Liver (tissue), 9 donors: ENCODE data around the gene CALY. TPM values are rescaled to one million over a fixed set of nuclear protein-coding genes. Genes with fewer than 3 reads are reported as not detected.

Source experiments
- DNase-seq: peaks from one replicate; pipeline ENCODE4 v3.0.0-alpha.2; 2017; ENCODE audit warnings: low spot score
- H3K27ac ChIP-seq, 2 donors: one replicate each; pipeline ENCODE4 v1.7.0; 2013; ENCODE audit warnings: inconsistent platforms in 2 of 2, low read length in 2 of 2, control low read depth in 1 of 2, low read depth in 1 of 2, mild to moderate bottlenecking in 1 of 2
- H3K27me3 ChIP-seq, 4 donors: one replicate each; pipeline versions ENCODE4 v1.6.1 to v1.7.0; 2013; ENCODE audit warnings: low read length in 3 of 4, inconsistent platforms in 1 of 4, mild to moderate bottlenecking in 1 of 4, moderate library complexity in 1 of 4; ENCODE audit not compliant: control insufficient read depth in 4 of 4, insufficient read depth in 4 of 4
- H3K36me3 ChIP-seq, 4 donors: one replicate each; pipeline versions ENCODE4 v1.6.1 to v1.7.0; 2013; ENCODE audit warnings: low read length in 3 of 4, mild to moderate bottlenecking in 3 of 4, low read depth in 1 of 4, moderate library complexity in 1 of 4; ENCODE audit not compliant: control insufficient read depth in 4 of 4, insufficient read depth in 3 of 4
- H3K4me1 ChIP-seq, 4 donors: one replicate each; pipeline versions ENCODE4 v1.6.1 to v1.7.0; 2013; ENCODE audit warnings: low read length in 3 of 4, mild to moderate bottlenecking in 3 of 4, moderate library complexity in 1 of 4; ENCODE audit not compliant: control insufficient read depth in 4 of 4, insufficient read depth in 4 of 4
- H3K4me3 ChIP-seq, 3 donors: one replicate each; pipeline versions ENCODE4 v1.6.1 to v1.7.0; 2013; ENCODE audit warnings: low read length in 3 of 3, control low read depth in 1 of 3, low read depth in 1 of 3, mild to moderate bottlenecking in 1 of 3
- H3K9ac ChIP-seq, 2 donors: one replicate each; pipeline ENCODE4 v1.7.0; 2013; ENCODE audit warnings: low read length in 2 of 2, mild to moderate bottlenecking in 2 of 2, moderate library complexity in 2 of 2, control low read depth in 1 of 2, low read depth in 1 of 2
- H3K9me3 ChIP-seq, 4 donors: one replicate each; pipeline versions ENCODE4 v1.6.1 to v1.7.0; 2013; ENCODE audit warnings: low read length in 3 of 4; ENCODE audit not compliant: control insufficient read depth in 4 of 4
- EGR1 ChIP-seq, 2 donors: IDR thresholded peaks; 2 replicates each; pipeline ENCODE4 v1.6.1; 2016 to 2018; ENCODE audit warnings: antibody characterized with exemption in 2 of 2, low read depth in 2 of 2
- FOXA1 ChIP-seq: IDR thresholded peaks from 2 replicates; pipeline ENCODE4 v1.6.1; 2016; ENCODE audit warnings: antibody characterized with exemption
- FOXA2 ChIP-seq: IDR thresholded peaks from 2 replicates; pipeline ENCODE4 v1.6.1; 2016; ENCODE audit warnings: antibody characterized with exemption
- GABPA ChIP-seq, 2 donors: IDR thresholded peaks in 1 of 2; conservative IDR thresholded peaks in 1 of 2; 2 replicates each; pipeline ENCODE4 v1.6.1; 2016; ENCODE audit warnings: antibody characterized with exemption in 2 of 2, mild to moderate bottlenecking in 1 of 2, moderate library complexity in 1 of 2
- HNF4A ChIP-seq, 2 donors: conservative IDR thresholded peaks; 2 replicates each; pipeline ENCODE4 v1.6.1; 2016; ENCODE audit warnings: antibody characterized with exemption in 2 of 2, mild to moderate bottlenecking in 2 of 2
- JUND ChIP-seq, 2 donors: IDR thresholded peaks; 2 replicates each; pipeline ENCODE4 v1.6.1; 2016; ENCODE audit warnings: antibody characterized with exemption in 2 of 2
- RXRA ChIP-seq, 2 donors: IDR thresholded peaks; 2 replicates each; pipeline ENCODE4 v1.6.1; 2017 to 2018; ENCODE audit warnings: antibody characterized with exemption in 2 of 2, mild to moderate bottlenecking in 1 of 2
- TAF1 ChIP-seq: conservative IDR thresholded peaks from 2 replicates; pipeline ENCODE4 v1.6.1; 2016; ENCODE audit warnings: antibody characterized with exemption, mild to moderate bottlenecking
- YY1 ChIP-seq: IDR thresholded peaks from 2 replicates; pipeline ENCODE4 v1.6.1; 2016; ENCODE audit warnings: antibody characterized with exemption, mild to moderate bottlenecking
- WGBS: extraction: QIAGEN DNeasy Blood & Tissue Kit; methylation state at CpG from one replicate; pipeline ENCODE4 v1.1.7; 2013; 5-methylcytosine and 5-hydroxymethylcytosine counted together
- polyA plus RNA-seq, 2 donors: library from polyadenylated mRNA; stranded (reverse) in 1 of 2; unstranded in 1 of 2; fragments of 200-250 nt in 1 of 2; fragments of >200 nt in 1 of 2; fragmentation: Nextera tagmentation in 1 of 2; extraction: Ambion mirVana in 1 of 2; gene quantifications; one replicate each; pipeline versions ENCODE4 v1.2.1 to v1.2.3, GENCODE V29; 2013 to 2015
- total RNA-seq, 2 donors: library from RNA; depleted of rRNA; stranded (reverse); fragments of >200 nt; gene quantifications; one replicate each; pipeline ENCODE4 v1.2.3, GENCODE V29; 2014
- TF ChIP-seq, protein P1 (sequence below): IDR thresholded peaks from 2 replicates; pipeline ENCODE4 v1.6.1; 2016; ENCODE audit warnings: antibody characterized with exemption
- TF ChIP-seq, protein P2 (sequence below): IDR thresholded peaks from 2 replicates; pipeline ENCODE4 v1.6.1; 2016; ENCODE audit warnings: antibody characterized with exemption
- donor health status: healthy.
- donor health status: healthy.
- donor health status: healthy.
- donor health status: healthy.
- donor health status: healthy.

Gene CALY
- total and polyA plus RNA-seq, 4 donors: 0.07 TPM; not detected in 3

DNA sequence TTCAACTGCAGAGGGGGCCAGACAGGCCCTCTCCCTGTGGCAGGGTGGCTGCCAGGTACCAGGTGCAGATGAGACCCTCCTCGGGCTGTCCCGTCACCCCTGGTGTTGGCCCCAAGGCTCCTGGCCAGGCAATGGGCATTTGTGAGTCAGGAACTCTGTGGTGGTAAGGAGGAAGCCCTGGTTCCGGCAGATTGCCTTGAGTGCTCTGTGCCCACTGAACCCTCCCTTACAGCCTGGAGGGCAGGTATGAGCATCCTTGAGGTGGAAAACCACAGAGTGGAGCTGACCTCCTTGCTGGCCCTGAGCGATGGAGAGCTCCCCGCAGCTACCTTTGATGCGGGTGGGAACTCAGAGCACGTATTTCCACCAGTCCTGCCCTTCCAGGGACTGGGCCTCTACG lies 44.3 kb upstream of the CALY start:
- peaks cover 12 to 38% (median 23%) of the 10 kb centered on the region in 4 donors for H3K4me1 ChIP-seq
- peaks cover 0 to 18% (median 8%) of the 10 kb centered on the region in 4 donors for H3K36me3 ChIP-seq
- H3K9ac ChIP-seq: no peak overlapping the region
- H3K4me3 ChIP-seq: no peak overlapping the region
- H3K27me3 ChIP-seq: no peaks in the 10 kb centered on the region
- DNase-seq: no peak
- no peak for TF ChIP-seq YY1
- no peak for TF ChIP-seq JUND (IDR thresholded peaks at IDR 0.05)
- TF ChIP-seq, protein P1, sequence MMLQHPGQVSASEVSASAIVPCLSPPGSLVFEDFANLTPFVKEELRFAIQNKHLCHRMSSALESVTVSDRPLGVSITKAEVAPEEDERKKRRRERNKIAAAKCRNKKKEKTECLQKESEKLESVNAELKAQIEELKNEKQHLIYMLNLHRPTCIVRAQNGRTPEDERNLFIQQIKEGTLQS: no peak
- WGBS: 91% methylated on average over 8 of the region's 8 CpGs
- no peak overlapping the region for H3K27ac ChIP-seq
- H3K9me3 ChIP-seq: no peaks in the 10 kb centered on the region

DNA sequence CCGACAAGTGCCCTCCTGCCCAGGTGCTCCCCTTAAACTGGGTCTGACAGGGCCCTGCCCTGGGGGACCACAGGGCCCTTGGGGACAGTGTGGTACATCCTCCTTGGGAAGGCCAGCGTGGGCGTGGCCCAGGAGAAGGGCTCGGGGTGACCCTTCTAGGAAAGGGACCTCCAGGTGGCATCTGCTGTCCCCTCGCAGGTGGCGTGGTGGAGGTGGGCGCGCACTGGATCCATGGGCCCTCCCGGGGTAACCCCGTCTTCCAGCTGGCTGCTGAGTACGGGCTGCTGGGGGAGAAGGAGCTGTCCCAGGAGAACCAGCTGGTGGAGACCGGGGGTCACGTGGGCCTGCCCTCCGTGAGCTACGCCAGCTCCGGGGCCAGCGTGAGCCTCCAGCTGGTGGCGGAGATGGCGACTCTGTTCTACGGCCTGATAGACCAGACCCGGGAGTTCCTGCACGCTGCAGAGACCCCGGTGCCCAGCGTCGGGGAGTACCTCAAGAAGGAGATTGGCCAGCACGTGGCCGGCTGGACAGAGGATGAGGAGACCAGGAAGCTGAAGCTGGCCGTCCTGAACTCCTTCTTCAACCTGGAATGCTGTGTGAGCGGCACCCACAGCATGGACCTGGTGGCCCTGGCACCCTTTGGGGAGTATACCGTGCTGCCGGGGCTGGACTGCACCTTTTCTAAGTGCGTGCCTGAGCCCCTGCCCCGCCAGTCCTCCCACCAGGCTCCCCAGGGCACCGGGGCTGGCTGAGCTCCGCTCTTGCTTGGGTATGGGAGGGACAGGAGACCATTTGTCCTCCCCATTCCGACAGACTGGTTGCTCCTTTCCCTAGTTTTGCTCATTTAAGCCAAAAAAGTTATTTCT lies 43.3 kb upstream of the CALY start:
- H3K27ac ChIP-seq: no peak overlapping the region
- no peak for DNase-seq
- H3K9me3 ChIP-seq: no peaks in the 10 kb centered on the region
- peak overlapping the region in 1 of 2 donors; percentile 32 for H3K9ac ChIP-seq
- peaks cover 12 to 41% (median 24%) of the 10 kb centered on the region in 4 donors for H3K4me1 ChIP-seq
- H3K4me3 ChIP-seq: peak overlapping the region; percentile 54 to 86 (median 69)
- WGBS: 94% methylated on average over 36 of the region's 36 CpGs
- peaks cover 0 to 18% (median 7%) of the 10 kb centered on the region in 4 donors for H3K36me3 ChIP-seq
- H3K27me3 ChIP-seq: no peaks in the 10 kb centered on the region
- TF ChIP-seq JUND (IDR thresholded peaks at IDR 0.05) (no peak), EGR1 (IDR thresholded peaks at IDR 0.05; ENCODE audit: low read depth in 2 of 2) (no peak), TAF1 (no peak)

DNA sequence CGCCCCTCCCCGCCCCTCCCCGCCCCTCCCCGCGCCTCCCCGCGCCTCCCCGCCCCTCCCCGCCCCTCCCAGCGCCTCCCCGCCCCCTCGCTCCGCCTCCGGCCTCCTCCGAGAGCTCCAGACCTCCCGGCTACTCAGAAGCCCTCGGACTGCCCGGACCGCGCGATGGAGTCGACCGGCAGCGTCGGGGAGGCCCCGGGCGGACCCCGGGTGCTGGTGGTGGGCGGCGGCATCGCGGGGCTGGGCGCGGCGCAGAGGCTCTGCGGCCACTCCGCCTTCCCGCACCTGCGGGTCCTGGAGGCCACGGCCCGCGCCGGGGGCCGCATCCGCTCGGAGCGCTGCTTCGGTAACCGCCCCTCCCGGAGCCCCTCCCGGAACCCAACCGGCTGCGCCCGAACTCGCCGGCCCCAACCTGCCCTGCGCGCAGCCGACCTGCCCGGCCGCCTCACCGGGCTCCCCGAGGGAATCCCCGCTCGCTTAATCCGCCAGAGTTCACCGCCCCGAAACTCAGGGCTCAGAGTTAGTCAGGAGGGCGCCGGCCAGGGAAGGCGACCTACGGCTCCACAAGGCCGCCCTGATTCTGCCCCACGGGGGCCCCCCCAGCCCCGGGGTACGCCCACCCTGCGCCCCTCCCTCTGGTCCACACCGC lies 42.6 kb upstream of the CALY start, which contains the start of gene PAOX:
PAOX (plus strand) TSS at position 111 of the 649 bp plus-strand sequence; CDS start at position 166, 55 bp downstream.
- H3K9me3 ChIP-seq: no peaks in the 10 kb centered on the region
- H3K4me1 ChIP-seq: peaks cover 12 to 49% (median 26%) of the 10 kb centered on the region in 4 donors
- peak within 1 kb of the TSS; percentile 69 to 86 (median 70) for H3K4me3 ChIP-seq
- no peaks in the 10 kb centered on the region for H3K27me3 ChIP-seq
- peak; percentile 71 for DNase-seq
- peak within 1 kb of the TSS; percentile 65 to 94 for H3K27ac ChIP-seq
- no peak for TF ChIP-seq GABPA (IDR thresholded peaks at IDR 0.05 in 1 of 2, conservative IDR thresholded peaks at IDR 0.05 in 1 of 2)
- no peak for TF ChIP-seq FOXA2
- TF ChIP-seq, protein P2, sequence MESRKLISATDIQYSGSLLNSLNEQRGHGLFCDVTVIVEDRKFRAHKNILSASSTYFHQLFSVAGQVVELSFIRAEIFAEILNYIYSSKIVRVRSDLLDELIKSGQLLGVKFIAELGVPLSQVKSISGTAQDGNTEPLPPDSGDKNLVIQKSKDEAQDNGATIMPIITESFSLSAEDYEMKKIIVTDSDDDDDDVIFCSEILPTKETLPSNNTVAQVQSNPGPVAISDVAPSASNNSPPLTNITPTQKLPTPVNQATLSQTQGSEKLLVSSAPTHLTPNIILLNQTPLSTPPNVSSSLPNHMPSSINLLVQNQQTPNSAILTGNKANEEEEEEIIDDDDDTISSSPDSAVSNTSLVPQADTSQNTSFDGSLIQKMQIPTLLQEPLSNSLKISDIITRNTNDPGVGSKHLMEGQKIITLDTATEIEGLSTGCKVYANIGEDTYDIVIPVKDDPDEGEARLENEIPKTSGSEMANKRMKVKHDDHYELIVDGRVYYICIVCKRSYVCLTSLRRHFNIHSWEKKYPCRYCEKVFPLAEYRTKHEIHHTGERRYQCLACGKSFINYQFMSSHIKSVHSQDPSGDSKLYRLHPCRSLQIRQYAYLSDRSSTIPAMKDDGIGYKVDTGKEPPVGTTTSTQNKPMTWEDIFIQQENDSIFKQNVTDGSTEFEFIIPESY: no peak
- no peak for TF ChIP-seq FOXA1
- TF ChIP-seq EGR1 (IDR thresholded peaks at IDR 0.05; ENCODE audit: low read depth in 2 of 2): no peak
- TF ChIP-seq HNF4A (conservative IDR thresholded peaks at IDR 0.05): no peak
- no peak for TF ChIP-seq RXRA (IDR thresholded peaks at IDR 0.05)
- no peak for TF ChIP-seq YY1
- H3K9ac ChIP-seq: peak within 1 kb of the TSS; percentile 54 to 61
- WGBS: 5% methylated on average over 69 of the region's 78 CpGs
- H3K36me3 ChIP-seq: peaks cover 0 to 12% (median 5%) of the 10 kb centered on the region in 4 donors
